GM23248 (cell line): ENCODE data around the gene DOCK10. TPM values are rescaled to one million over a fixed set of nuclear protein-coding genes. Genes with fewer than 3 reads are reported as not detected.

ENCODE experiments used
- DNase-seq: peaks from one replicate; pipeline ENCODE4 v3.0.0-alpha.2; 2015
- H2AFZ ChIP-seq: fragments of 200-600 bp; sonication (generic); 2 replicates; pipeline ENCODE4 v1.6.1; 2016; ENCODE audit warnings: antibody characterized with exemption
- H3F3A ChIP-seq: fragments of 200-600 bp; sonication (generic); 2 replicates; pipeline ENCODE4 v1.6.1; 2016; ENCODE audit warnings: mild to moderate bottlenecking, antibody characterized with exemption, mixed run types; ENCODE audit not compliant: insufficient read depth
- H3K27ac ChIP-seq: fragments of 200-600 bp; sonication (generic); 2 replicates; pipeline ENCODE4 v1.5.1; 2016; ENCODE audit warnings: mild to moderate bottlenecking
- H3K27me3 ChIP-seq: fragments of 200-600 bp; sonication (generic); replicated peaks from 2 replicates; pipeline ENCODE4 v1.6.1; 2016; ENCODE audit warnings: mild to moderate bottlenecking; ENCODE audit not compliant: insufficient read depth
- H3K36me3 ChIP-seq: fragments of 200-600 bp; sonication (generic); 2 replicates; pipeline ENCODE4 v1.6.1; 2016; ENCODE audit warnings: low read depth, mild to moderate bottlenecking
- H3K4me1 ChIP-seq: fragments of 200-600 bp; sonication (generic); 2 replicates; pipeline ENCODE4 v1.6.1; 2016; ENCODE audit warnings: mild to moderate bottlenecking; ENCODE audit not compliant: insufficient read depth
- H3K4me2 ChIP-seq: fragments of 200-600 bp; sonication (generic); one replicate; pipeline ENCODE4 v1.6.1; 2016; ENCODE audit warnings: mild to moderate bottlenecking; ENCODE audit not compliant: unreplicated experiment
- H3K4me3 ChIP-seq: fragments of 200-600 bp; sonication (generic); 2 replicates; pipeline ENCODE4 v1.5.1; 2016; ENCODE audit warnings: mild to moderate bottlenecking
- H3K79me2 ChIP-seq: fragments of 200-600 bp; sonication (generic); 2 replicates; pipeline ENCODE4 v1.6.1; 2016; ENCODE audit warnings: mild to moderate bottlenecking; ENCODE audit not compliant: insufficient read depth
- H3K9ac ChIP-seq: fragments of 200-600 bp; sonication (generic); 2 replicates; pipeline ENCODE4 v1.6.1; 2016; ENCODE audit warnings: mild to moderate bottlenecking
- H3K9me2 ChIP-seq: fragments of 200-600 bp; sonication (generic); 2 replicates; pipeline ENCODE4 v1.6.1; 2016; ENCODE audit warnings: mixed run types, mild to moderate bottlenecking, moderate library complexity; ENCODE audit not compliant: insufficient read depth
- H3K9me3 ChIP-seq: fragments of 200-600 bp; sonication (generic); one replicate; pipeline ENCODE4 v1.6.1; 2017; ENCODE audit warnings: low read depth
- H4K20me1 ChIP-seq: fragments of 200-600 bp; sonication (generic); 2 replicates; pipeline ENCODE4 v1.6.0; 2016; ENCODE audit not compliant: insufficient read depth
- EZH2 ChIP-seq: fragments of 200-600 bp; sonication (generic); IDR thresholded peaks from 2 replicates; pipeline ENCODE4 v1.6.1; 2018; ENCODE audit warnings: antibody characterized with exemption, mild to moderate bottlenecking; ENCODE audit not compliant: insufficient read depth, poor library complexity, severe bottlenecking
- EZH2phosphoT487 ChIP-seq: fragments of 200-600 bp; sonication (generic); IDR thresholded peaks from 2 replicates; pipeline ENCODE4 v1.6.1; 2018; ENCODE audit warnings: antibody characterized with exemption, moderate library complexity, mild to moderate bottlenecking, low read depth; ENCODE audit not compliant: insufficient read depth
- WGBS, 2 experiments: methylation state at CpG; one replicate each; pipeline ENCODE4 v1.1.6; 2015 to 2017; ENCODE audit warnings: low lambda C conversion rate in 2 of 2, low coverage in 1 of 2; ENCODE audit errors: missing lambda C conversion rate in 2 of 2; 5-methylcytosine and 5-hydroxymethylcytosine counted together
- in situ Hi-C: fragments of 300-500 bp; cut with MboI; formaldehyde crosslinking; loops from 2 replicates; pipeline ENCODE4 v1.15.0; 2020
- polyA plus RNA-seq: library from polyadenylated mRNA; unstranded; fragments of >200 nt; fragmentation: Nextera tagmentation; extraction: Ambion mirVana; gene quantifications from 2 replicates; pipeline ENCODE4 v1.2.1, GENCODE V29; 2016
- total RNA-seq: library from RNA; depleted of rRNA; stranded (reverse); fragments of >200 nt; shearing (Covaris generic); gene quantifications from 2 replicates; pipeline ENCODE4 v1.2.3, GENCODE V29; 2014

The DOCK10 gene
- total and polyA plus RNA-seq, 2 experiments from 2014 or later, result 8.5 to 19.2 TPM

DNA sequence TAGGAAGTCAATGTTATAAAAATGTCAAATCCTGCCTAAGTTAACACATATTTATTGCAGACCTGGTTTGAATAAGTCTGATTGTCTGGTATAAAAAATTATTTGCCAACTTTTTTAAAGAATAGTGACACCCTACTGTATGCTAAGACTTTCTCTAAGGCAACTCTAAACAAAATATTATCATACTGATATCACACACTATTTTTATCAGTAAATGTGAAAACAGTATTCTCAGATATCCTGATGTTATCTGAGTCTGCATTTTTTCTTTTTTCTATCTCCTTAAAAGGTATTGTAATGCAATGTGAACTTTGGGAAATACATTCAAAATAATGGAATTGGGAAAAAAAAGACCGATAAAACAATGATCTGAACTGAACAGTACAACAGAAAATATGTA is 127.1 kb downstream of the DOCK10 start:
- no peak for DNase-seq
- Histone ChIP-seq H3K9me3 (no peaks in the 10 kb centered on the region), H3K27me3 (no peaks in the 10 kb centered on the region), H3K9ac (no peak overlapping the region), H3K27ac (no peak overlapping the region), H4K20me1 (no peaks in the 10 kb centered on the region), H3K9me2 (no peaks in the 10 kb centered on the region), H3K79me2 (peaks cover 91% of the 10 kb centered on the region), H3K4me2 (no peak overlapping the region), H3K36me3 (peaks cover 12% of the 10 kb centered on the region; the same call in 1 of the 2 replicates), H2AFZ (no peak overlapping the region), H3K4me3 (no peak overlapping the region), H3F3A (peaks cover 19% of the 10 kb centered on the region), H3K4me1 (peaks cover 9% of the 10 kb centered on the region)
- in situ Hi-C loops, result no loop called here
- TF ChIP-seq EZH2 (no peak), EZH2phosphoT487 (no peak)
- 100% methylated on average over 1 of the region's 1 CpG for WGBS, 2 experiments

DNA sequence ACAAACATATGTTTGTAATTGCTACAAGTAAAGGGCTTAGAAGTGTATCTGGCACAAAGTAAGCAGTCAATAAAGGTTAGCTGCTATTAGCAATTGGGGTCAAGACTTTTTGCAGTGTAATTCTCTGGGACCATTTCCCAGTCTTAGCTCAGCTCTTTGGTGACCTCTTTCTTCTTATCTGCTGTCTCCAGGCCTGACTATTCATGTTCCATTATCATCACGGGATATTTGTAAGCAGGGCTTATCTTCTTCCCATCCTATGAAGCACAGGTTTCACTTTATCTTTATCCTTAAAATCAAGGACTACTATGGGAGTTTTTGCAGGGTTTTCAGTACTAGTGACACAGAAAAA is 131.7 kb downstream of the DOCK10 start:
- Histone ChIP-seq H3K4me1 (peaks cover 21% of the 10 kb centered on the region), H3K9me2 (no peaks in the 10 kb centered on the region), H3K27ac (peak overlapping the region; percentile 76), H3K27me3 (no peaks in the 10 kb centered on the region), H3K36me3 (peaks cover 6% of the 10 kb centered on the region; the same call in 1 of the 2 replicates), H3K79me2 (peaks cover 95% of the 10 kb centered on the region), H3K9me3 (no peaks in the 10 kb centered on the region), H3K9ac (peak overlapping the region; percentile 54), H2AFZ (no peak overlapping the region), H3K4me2 (peak overlapping the region; percentile 22), H3F3A (peaks cover 12% of the 10 kb centered on the region; the same call in 1 of the 2 replicates), H4K20me1 (no peaks in the 10 kb centered on the region), H3K4me3 (no peak overlapping the region; the same call in 1 of the 2 replicates)
- 3 to 13% methylated on average over 1 of the region's 1 CpG for WGBS, 2 experiments
- no peak for TF ChIP-seq EZH2
- peak; percentile 36 for DNase-seq
- in situ Hi-C loops, result no loop called here

DNA sequence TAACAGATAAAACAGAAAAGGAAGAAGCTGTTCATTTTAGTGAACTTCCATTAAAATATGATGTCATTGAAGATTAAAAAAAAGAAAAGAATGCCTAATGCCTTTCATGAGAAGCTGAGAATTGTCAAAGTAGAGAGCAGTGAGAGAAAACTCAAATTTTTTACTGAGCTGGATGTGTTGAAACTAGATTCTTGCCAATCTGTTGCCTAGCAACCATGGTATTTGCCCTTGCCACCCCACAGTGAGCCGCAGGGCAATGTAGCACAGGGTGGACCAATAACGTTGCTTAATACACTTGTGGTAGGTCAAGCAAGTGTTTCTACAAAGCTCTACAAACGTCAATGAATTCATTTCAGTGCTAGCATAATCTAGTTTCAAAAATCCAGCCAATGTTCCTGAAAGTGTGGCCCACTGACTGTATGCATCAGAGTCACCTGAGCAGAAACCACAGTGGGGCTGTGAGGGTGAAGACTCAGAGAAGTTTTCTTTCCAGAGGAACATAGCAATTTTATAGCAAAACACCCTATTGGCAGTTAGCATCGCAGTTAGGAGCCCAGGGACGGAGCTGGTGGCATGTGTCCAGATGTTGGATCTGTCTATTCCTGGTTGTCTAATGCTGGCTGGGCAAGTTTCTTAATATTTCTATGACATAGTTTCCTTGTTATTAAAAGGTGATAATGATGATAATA is 132.2 kb downstream of the DOCK10 start:
- H3K4me2 ChIP-seq, result peak overlapping the region; percentile 22
- TF ChIP-seq EZH2phosphoT487 (no peak), EZH2 (no peak)
- peak overlapping the region; percentile 76 for H3K27ac ChIP-seq
- peaks cover 12% of the 10 kb centered on the region; the same call in 1 of the 2 replicates for H3F3A ChIP-seq
- no peaks in the 10 kb centered on the region for H3K9me2 ChIP-seq
- H3K9ac ChIP-seq, result peak overlapping the region; percentile 54
- no peak overlapping the region; the same call in 1 of the 2 replicates for H3K4me3 ChIP-seq
- H3K36me3 ChIP-seq, result 0 out of 2 replicates have a peak, but pooled peaks cover under 1% of the 10 kb centered on the region
- peaks cover 92% of the 10 kb centered on the region for H3K79me2 ChIP-seq
- DNase-seq, result peak; percentile 89
- no peak overlapping the region for H2AFZ ChIP-seq
- H4K20me1 ChIP-seq, result no peaks in the 10 kb centered on the region
- WGBS, 2 experiments, result 31 to 37% methylated on average over 5 of the region's 5 CpGs
- H3K27me3 ChIP-seq, result no peaks in the 10 kb centered on the region
- peaks cover 21% of the 10 kb centered on the region for H3K4me1 ChIP-seq
- no peaks in the 10 kb centered on the region for H3K9me3 ChIP-seq
- in situ Hi-C loops, result loop anchor here (10.0 kb wide), 1 partner anchor 95 kb away; no protein-coding TSS in a partner anchor

DNA sequence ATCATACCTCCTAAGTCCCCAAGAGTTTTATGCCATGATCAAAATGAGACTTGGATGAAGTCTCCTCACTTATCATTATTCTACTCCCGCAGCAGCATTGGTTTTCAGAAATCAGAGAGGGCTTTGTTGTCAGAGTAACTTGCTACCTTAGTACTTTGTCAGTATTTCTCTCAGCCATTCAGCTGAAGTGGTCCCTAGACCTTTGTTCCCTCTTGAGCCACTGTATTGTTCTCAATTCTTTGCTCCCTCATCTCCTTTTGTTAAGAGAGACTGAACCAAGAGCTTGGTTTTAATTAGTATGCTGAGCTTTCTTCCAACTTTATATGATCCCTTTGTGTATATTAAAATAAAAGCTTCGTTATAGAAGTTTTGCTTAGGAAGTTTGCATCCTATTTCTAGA is 133.4 kb downstream of the DOCK10 start:
- H3K4me2 ChIP-seq, result no peak overlapping the region
- no peak overlapping the region for H3K9ac ChIP-seq
- no peaks in the 10 kb centered on the region for H3K36me3 ChIP-seq
- no peaks in the 10 kb centered on the region for H3K9me3 ChIP-seq
- WGBS, 2 experiments, result 84 to 88% methylated on average over 2 of the region's 2 CpGs
- TF ChIP-seq EZH2phosphoT487 (no peak), EZH2 (no peak)
- H2AFZ ChIP-seq, result no peak overlapping the region
- in situ Hi-C loops, result loop anchor here (10.0 kb wide), 1 partner anchor 96 kb away; no protein-coding TSS in a partner anchor
- H3K79me2 ChIP-seq, result peaks cover 92% of the 10 kb centered on the region
- DNase-seq, result no peak
- H3F3A ChIP-seq, result peaks cover 18% of the 10 kb centered on the region
- H3K27me3 ChIP-seq, result no peaks in the 10 kb centered on the region
- H3K4me1 ChIP-seq, result peaks cover 33% of the 10 kb centered on the region
- H3K4me3 ChIP-seq, result no peak overlapping the region
- H3K27ac ChIP-seq, result no peak overlapping the region
- H3K9me2 ChIP-seq, result no peaks in the 10 kb centered on the region
- H4K20me1 ChIP-seq, result no peaks in the 10 kb centered on the region
